SK-N-MC (cell line): Measurements from ENCODE around the gene ACOX3.

ENCODE experiments used
- EZH2 ChIP-seq: fragments of 200-600 bp; sonication (generic); IDR thresholded peaks from one replicate; pipeline ENCODE4 v1.6.1; 2017; ENCODE audit warnings: antibody characterized with exemption
- POLR2AphosphoS5 ChIP-seq: IDR thresholded peaks from 2 replicates; pipeline ENCODE4 v1.6.1; 2012; ENCODE audit warnings: mild to moderate bottlenecking, low read depth, low read length, borderline replicate concordance

DNA sequence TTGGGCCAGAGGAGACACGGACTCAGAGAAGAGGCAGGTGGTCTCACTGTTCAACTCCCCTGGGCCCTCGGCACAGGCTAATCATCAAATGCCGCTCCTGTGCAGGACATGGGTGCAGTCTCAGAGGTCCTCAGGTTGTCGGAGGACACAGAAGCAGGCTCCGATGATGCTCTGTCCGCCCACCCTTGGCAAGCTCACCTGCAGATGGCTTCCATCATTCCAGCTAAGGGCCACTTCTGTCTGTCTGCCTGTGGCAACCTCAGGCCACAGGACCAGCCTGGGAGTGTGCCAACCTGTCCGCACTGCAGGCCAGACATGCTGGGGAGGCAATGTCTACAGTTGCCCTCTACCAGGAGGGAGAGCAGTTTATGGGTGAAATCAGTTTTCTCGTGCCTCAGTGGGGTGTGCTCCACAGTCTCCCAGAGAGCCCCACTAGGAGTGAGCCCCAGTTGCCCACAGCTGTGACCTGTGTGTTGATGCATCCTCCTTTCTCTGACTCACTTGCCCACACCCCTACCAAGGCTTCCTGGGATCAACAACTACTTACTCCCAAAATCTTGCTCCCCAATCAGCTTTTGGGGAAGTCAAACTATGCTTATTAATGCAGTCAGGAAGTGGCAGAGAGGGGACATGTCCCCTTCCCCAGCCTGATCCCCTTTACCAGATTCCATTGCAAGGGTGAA lies 115.1 kb downstream of the ACOX3 start:
- TF ChIP-seq POLR2AphosphoS5 (no peak), EZH2 (no peak)
